Measurements from ENCODE around the gene RNH1.

Gene RNH1

DNA sequence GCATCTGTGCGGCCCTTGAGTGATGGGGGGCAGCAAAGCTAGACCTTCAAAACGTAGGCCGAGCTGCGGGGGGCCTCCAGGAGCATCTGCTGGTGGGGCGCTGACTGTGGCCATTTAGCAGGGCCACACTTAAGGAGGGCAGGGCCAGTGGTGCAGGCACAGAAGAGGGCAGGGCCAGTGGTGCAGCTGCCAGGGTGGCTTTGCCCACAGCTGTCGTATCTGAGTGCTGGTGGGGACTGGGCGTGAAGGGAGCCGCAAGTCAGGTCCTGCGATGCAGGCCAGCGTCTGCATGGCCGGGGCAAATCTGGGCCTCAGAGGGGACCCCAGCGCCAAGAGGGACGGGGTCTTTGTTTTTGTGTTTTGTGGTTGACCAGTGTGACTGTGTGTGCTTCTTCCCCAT lies 27.7 kb downstream of the RNH1 start:
- Histone ChIP-seq H3K36me3 (ENCODE audit: control insufficient read depth, insufficient read depth, low read length) (no peaks in the 10 kb centered on the region), H3K4me3 (replicated peaks; ENCODE audit: low read depth, low read length) (no peak overlapping the region), H3K27me3 (replicated peaks; ENCODE audit: control insufficient read depth, insufficient read depth, low read length) (no peaks in the 10 kb centered on the region)
- TF ChIP-seq, protein P1, sequence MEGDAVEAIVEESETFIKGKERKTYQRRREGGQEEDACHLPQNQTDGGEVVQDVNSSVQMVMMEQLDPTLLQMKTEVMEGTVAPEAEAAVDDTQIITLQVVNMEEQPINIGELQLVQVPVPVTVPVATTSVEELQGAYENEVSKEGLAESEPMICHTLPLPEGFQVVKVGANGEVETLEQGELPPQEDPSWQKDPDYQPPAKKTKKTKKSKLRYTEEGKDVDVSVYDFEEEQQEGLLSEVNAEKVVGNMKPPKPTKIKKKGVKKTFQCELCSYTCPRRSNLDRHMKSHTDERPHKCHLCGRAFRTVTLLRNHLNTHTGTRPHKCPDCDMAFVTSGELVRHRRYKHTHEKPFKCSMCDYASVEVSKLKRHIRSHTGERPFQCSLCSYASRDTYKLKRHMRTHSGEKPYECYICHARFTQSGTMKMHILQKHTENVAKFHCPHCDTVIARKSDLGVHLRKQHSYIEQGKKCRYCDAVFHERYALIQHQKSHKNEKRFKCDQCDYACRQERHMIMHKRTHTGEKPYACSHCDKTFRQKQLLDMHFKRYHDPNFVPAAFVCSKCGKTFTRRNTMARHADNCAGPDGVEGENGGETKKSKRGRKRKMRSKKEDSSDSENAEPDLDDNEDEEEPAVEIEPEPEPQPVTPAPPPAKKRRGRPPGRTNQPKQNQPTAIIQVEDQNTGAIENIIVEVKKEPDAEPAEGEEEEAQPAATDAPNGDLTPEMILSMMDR (IDR thresholded peaks at IDR 0.05; ENCODE audit: insufficient read depth, low read length, poor library complexity, severe bottlenecking): no peak
- no peak for DNase-seq (ENCODE audit: extremely low read depth, insufficient read length)

DNA sequence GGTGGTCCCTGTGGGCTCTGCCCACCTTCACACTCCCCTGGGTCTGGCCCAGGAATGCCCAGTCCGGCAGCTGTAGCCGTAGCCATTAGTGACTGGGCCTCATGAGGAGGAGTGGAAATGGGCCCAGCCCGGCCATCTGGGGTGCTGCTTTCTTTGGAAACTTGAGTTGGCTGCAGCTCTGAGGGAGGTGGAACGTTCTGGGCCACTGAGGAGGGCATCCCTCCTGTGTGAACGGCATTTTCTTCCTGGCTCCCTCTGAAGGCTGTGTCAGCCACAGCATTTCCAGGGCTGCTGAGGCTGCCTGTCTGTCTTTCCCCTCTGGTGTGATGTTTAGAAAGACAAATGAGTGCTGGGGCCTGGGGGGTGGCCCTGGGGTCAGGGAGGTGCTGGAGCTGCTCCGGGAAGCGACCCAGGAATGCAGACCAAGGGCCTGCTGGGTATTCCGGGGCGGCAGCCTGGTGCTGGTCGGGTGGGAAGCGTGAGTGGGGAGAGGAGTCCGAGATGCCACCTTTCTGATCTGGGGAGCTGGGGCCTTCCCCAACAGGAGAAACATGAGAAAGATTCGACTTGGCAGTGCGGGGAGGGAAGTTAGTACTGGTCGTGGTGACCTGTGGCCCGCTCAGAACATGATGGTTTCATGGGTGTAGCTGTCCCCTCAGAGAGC lies 29.9 kb downstream of the RNH1 start:
- H3K27me3 ChIP-seq (replicated peaks; ENCODE audit: control insufficient read depth, insufficient read depth, low read length): no peaks in the 10 kb centered on the region
- no peak overlapping the region for H3K4me3 ChIP-seq (replicated peaks; ENCODE audit: low read depth, low read length)
- TF ChIP-seq, protein P1 (IDR thresholded peaks at IDR 0.05; ENCODE audit: insufficient read depth, low read length, poor library complexity, severe bottlenecking): no peak
- DNase-seq (ENCODE audit: extremely low read depth, insufficient read length): no peak
- H3K36me3 ChIP-seq (ENCODE audit: control insufficient read depth, insufficient read depth, low read length): no peaks in the 10 kb centered on the region

DNA sequence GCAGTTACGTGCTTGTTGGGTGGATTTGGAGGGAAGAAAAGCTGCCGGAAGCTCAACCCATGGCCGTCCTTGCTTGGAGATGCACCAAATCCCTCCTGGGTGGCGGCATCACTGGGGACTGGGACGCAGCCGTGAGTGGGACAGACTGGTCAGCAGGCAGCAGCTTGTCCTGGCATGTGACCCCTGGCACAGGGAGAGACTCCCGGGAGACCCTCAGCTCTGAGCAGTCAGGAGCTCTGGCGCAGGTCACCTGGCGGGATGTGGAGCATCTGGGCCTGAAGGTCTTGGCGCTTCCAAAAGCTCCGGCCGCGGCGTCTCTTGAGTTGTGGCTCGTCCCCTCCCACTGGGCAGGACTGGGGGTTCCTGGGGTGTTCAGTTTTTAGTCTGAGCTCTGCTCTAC lies 30.6 kb downstream of the RNH1 start:
- Histone ChIP-seq H3K27me3 (replicated peaks; ENCODE audit: control insufficient read depth, insufficient read depth, low read length) (no peaks in the 10 kb centered on the region), H3K36me3 (ENCODE audit: control insufficient read depth, insufficient read depth, low read length) (no peaks in the 10 kb centered on the region), H3K4me3 (replicated peaks; ENCODE audit: low read depth, low read length) (no peak overlapping the region)
- no peak for DNase-seq (ENCODE audit: extremely low read depth, insufficient read length)
- TF ChIP-seq, protein P1 (IDR thresholded peaks at IDR 0.05; ENCODE audit: insufficient read depth, low read length, poor library complexity, severe bottlenecking): no peak

DNA sequence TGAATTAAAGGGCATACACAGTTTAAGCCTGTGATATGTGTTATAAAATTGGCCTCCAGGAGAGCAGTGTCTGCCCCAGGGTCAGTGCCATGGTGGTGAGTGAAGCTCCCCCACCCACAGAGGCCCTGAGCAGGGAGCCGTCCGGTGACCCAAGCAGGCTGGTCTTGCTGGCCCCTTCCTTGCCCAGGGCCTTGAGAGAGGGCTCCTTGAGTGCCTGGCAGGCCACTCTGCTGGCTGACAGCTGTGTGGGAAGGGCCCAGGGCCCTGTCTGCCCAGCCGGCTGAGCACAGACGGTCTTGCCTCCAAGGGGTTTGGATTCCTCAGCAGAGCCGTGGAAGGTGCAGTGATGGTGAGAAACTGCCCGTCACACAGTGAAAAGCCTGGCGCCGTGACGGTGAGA lies 31.1 kb downstream of the RNH1 start:
- TF ChIP-seq, protein P1 (IDR thresholded peaks at IDR 0.05; ENCODE audit: insufficient read depth, low read length, poor library complexity, severe bottlenecking): no peak
- no peak overlapping the region for H3K4me3 ChIP-seq (replicated peaks; ENCODE audit: low read depth, low read length)

DNA sequence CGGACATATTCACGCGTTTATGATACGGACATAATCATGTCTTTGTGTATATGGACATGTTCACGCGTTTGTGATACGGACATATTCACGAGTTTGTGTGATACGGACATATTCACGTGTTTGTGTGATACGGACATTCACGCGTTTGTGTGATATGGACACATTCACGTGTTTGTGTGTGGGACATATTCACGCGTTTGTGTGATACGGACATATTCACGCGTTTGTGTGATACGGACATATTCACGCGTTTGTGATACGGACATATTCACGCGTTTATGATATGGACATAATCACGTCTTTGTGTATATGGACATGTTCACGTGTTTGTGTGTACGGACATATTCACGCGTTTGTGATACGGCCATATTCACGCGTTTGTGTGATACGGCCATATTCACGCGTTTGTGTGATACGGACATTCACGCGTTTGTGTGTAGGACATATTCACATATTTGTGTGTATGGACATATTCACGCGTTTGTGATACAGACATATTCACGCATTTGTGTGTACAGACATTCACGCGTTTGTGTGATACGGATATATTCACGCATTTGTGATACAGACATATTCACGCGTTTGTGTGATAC lies 32.0 kb downstream of the RNH1 start:
- H3K27me3 ChIP-seq (replicated peaks; ENCODE audit: control insufficient read depth, insufficient read depth, low read length): no peaks in the 10 kb centered on the region
- H3K4me3 ChIP-seq (replicated peaks; ENCODE audit: low read depth, low read length): no peak overlapping the region
- TF ChIP-seq, protein P1 (IDR thresholded peaks at IDR 0.05; ENCODE audit: insufficient read depth, low read length, poor library complexity, severe bottlenecking): no peak
- H3K36me3 ChIP-seq (ENCODE audit: control insufficient read depth, insufficient read depth, low read length): no peaks in the 10 kb centered on the region
- DNase-seq (ENCODE audit: extremely low read depth, insufficient read length): no peak

More for the DNA sequence above, 31.1 kb downstream of the RNH1 start:
- DNase-seq (ENCODE audit: extremely low read depth, insufficient read length): no peak
- Histone ChIP-seq H3K27me3 (replicated peaks; ENCODE audit: control insufficient read depth, insufficient read depth, low read length) (no peaks in the 10 kb centered on the region), H3K36me3 (ENCODE audit: control insufficient read depth, insufficient read depth, low read length) (no peaks in the 10 kb centered on the region)
